Tibial nerve (tissue), 4 donors: ENCODE data around the gene SLC25A15. TPM values are rescaled to one million over a fixed set of nuclear protein-coding genes. Genes with fewer than 3 reads are reported as not detected.
A peak's percentile ranks its signal among the peaks of the same experiment; 100 is the strongest.
"Not testable (repeated sequence)": the region's sequence is repeated elsewhere in the genome, so short reads cannot be mapped to it uniquely, and the experiment has no call there.

Experiments
- DNase-seq, 2 donors: peaks; one replicate each; pipeline ENCODE4 v3.0.0-alpha.2; 2019; ENCODE audit warnings: low spot score in 2 of 2
- H3K27ac ChIP-seq, 4 donors: fragments of 200-600 bp; sonication (generic) in 3 of 4; one replicate each; pipeline ENCODE4 v1.5.1; 2017 to 2019; ENCODE audit warnings: mild to moderate bottlenecking in 1 of 4
- H3K27me3 ChIP-seq, 2 donors: fragments of 200-600 bp; sonication (generic) in 1 of 2; one replicate each; pipeline versions ENCODE4 v1.5.1 to v1.6.0; 2017 to 2019
- H3K36me3 ChIP-seq, 3 donors: fragments of 200-600 bp; sonication (generic); one replicate each; pipeline ENCODE4 v1.5.1; 2018 to 2019
- H3K4me1 ChIP-seq, 4 donors: fragments of 200-600 bp; sonication (generic) in 3 of 4; one replicate each; pipeline ENCODE4 v1.5.1; 2017 to 2019
- H3K4me3 ChIP-seq, 4 donors: fragments of 200-600 bp; sonication (generic) in 3 of 4; one replicate each; pipeline ENCODE4 v1.5.1; 2017 to 2019; ENCODE audit warnings: mild to moderate bottlenecking in 1 of 4, moderate library complexity in 1 of 4
- H3K9me3 ChIP-seq, 4 donors: fragments of 200-600 bp; sonication (generic) in 3 of 4; one replicate each; pipeline ENCODE4 v1.5.1; 2017 to 2019
- CTCF ChIP-seq, 5 experiments: fragments of 200-600 bp in 3 of 5; fragments of 450-650 bp in 2 of 5; sonication (generic) in 3 of 5; IDR thresholded peaks; one replicate each; pipeline ENCODE4 v1.5.1; 2016 to 2019; ENCODE audit warnings: antibody characterized with exemption in 5 of 5, mild to moderate bottlenecking in 3 of 5, moderate library complexity in 2 of 5
- EP300 ChIP-seq, 2 donors: sonication (generic); formaldehyde crosslinking; IDR thresholded peaks; one replicate each; pipeline ENCODE4 v1.6.1; 2017; ENCODE audit warnings: antibody characterized with exemption in 2 of 2, mild to moderate bottlenecking in 1 of 2
- POLR2A ChIP-seq, 2 donors: fragments of 450-650 bp; IDR thresholded peaks; one replicate each; pipeline ENCODE4 v1.6.1; 2017; ENCODE audit warnings: antibody characterized with exemption in 2 of 2, mild to moderate bottlenecking in 2 of 2, moderate library complexity in 2 of 2
- WGBS, 2 donors: methylation state at CpG; one replicate each; pipeline ENCODE4 v1.1.5; 2018; 5-methylcytosine and 5-hydroxymethylcytosine counted together
- total RNA-seq, 4 donors: library from RNA; depleted of rRNA; stranded (reverse); fragments of >200 nt; gene quantifications; one replicate each; pipeline ENCODE4 v1.1.0, GENCODE V29; 2016

The SLC25A15 gene
- total RNA-seq, 4 donors from 2014 or later, result 3.1 to 9.4 (median 7.0) TPM

- no peak for TF ChIP-seq POLR2A (IDR thresholded peaks at IDR 0.05)
- no peak for TF ChIP-seq EP300 (IDR thresholded peaks at IDR 0.05)
- TF ChIP-seq CTCF (IDR thresholded peaks at IDR 0.05), result no peak
- no peak for DNase-seq
- no peaks in the 10 kb centered on the region for H3K36me3 ChIP-seq
- H3K4me3 ChIP-seq, result no peak overlapping the region
- no peaks in the 10 kb centered on the region for H3K27me3 ChIP-seq
- no peaks in the 10 kb centered on the region for H3K9me3 ChIP-seq
- H3K27ac ChIP-seq, result no peak overlapping the region
- 66 to 73% methylated on average over 14 of the region's 14 CpGs for WGBS, 2 donors
- peaks cover 0 to 4% (median 2%) of the 10 kb centered on the region in 4 donors for H3K4me1 ChIP-seq
Observed at GRCh38 chr13:40780822-40781401, 8.5 kb upstream of the SLC25A15 start.

- Histone ChIP-seq H3K4me1 (peaks cover 0 to 4% (median 2%) of the 10 kb centered on the region in 4 donors), H3K27ac (no peak overlapping the region), H3K36me3 (no peaks in the 10 kb centered on the region), H3K4me3 (no peak overlapping the region), H3K27me3 (no peaks in the 10 kb centered on the region), H3K9me3 (no peaks in the 10 kb centered on the region)
- WGBS, 2 donors, result 82 to 88% methylated on average over 11 of the region's 11 CpGs
- no peak for TF ChIP-seq EP300 (IDR thresholded peaks at IDR 0.05)
- no peak for DNase-seq
Observed at GRCh38 chr13:40781717-40782116, 7.7 kb upstream of the SLC25A15 start.

- WGBS, 2 donors, result 89 to 93% methylated on average over 1 of the region's 1 CpG
- not testable (repeated sequence) for H3K4me1 ChIP-seq, DNase-seq, H3K27me3 ChIP-seq, H3K4me3 ChIP-seq, H3K27ac ChIP-seq, H3K9me3 ChIP-seq, H3K36me3 ChIP-seq
Observed at GRCh38 chr13:40782971-40783370, 6.4 kb upstream of the SLC25A15 start.

GRCh38 chr13:40784540-40784939, 4.9 kb upstream of the SLC25A15 start:
- no peak overlapping the region for H3K4me3 ChIP-seq
- no peaks in the 10 kb centered on the region for H3K4me1 ChIP-seq
- no peak for DNase-seq
- H3K9me3 ChIP-seq, result no peaks in the 10 kb centered on the region
- H3K27me3 ChIP-seq, result no peaks in the 10 kb centered on the region
- 79 to 86% methylated on average over 4 of the region's 4 CpGs for whole genome bisulfite sequencing, 2 donors
- no peak overlapping the region for H3K27ac ChIP-seq
- TF ChIP-seq EP300 (IDR thresholded peaks at IDR 0.05), result no peak
- TF ChIP-seq POLR2A (IDR thresholded peaks at IDR 0.05), result no peak
- no peak for TF ChIP-seq CTCF (IDR thresholded peaks at IDR 0.05)
- H3K36me3 ChIP-seq, result no peaks in the 10 kb centered on the region

GRCh38 chr13:40786568-40786996, 2.8 kb upstream of the SLC25A15 start:
- Histone ChIP-seq H3K27me3 (no peaks in the 10 kb centered on the region), H3K9me3 (no peaks in the 10 kb centered on the region), H3K27ac (no peak overlapping the region), H3K4me1 (peaks cover 0 to 10% (median 0%) of the 10 kb centered on the region in 4 donors), H3K36me3 (no peaks in the 10 kb centered on the region), H3K4me3 (no peak overlapping the region)
- WGBS, 2 donors, result 80 to 83% methylated on average over 4 of the region's 4 CpGs
- TF ChIP-seq POLR2A (IDR thresholded peaks at IDR 0.05), result no peak
- TF ChIP-seq EP300 (IDR thresholded peaks at IDR 0.05), result no peak
- no peak for TF ChIP-seq CTCF (IDR thresholded peaks at IDR 0.05)
- no peak for DNase-seq

- Histone ChIP-seq H3K27ac (no peak overlapping the region), H3K9me3 (no peaks in the 10 kb centered on the region), H3K27me3 (no peaks in the 10 kb centered on the region), H3K4me3 (no peak overlapping the region), H3K36me3 (no peaks in the 10 kb centered on the region), H3K4me1 (peaks cover 0 to 10% (median 0%) of the 10 kb centered on the region in 4 donors)
- DNase-seq, result no peak
- WGBS, 2 donors, result 68 to 77% methylated on average over 5 of the region's 5 CpGs
- TF ChIP-seq EP300 (IDR thresholded peaks at IDR 0.05) (no peak), POLR2A (IDR thresholded peaks at IDR 0.05) (no peak), CTCF (IDR thresholded peaks at IDR 0.05) (no peak)
Observed at GRCh38 chr13:40787062-40787461, 2.3 kb upstream of the SLC25A15 start.

GRCh38 chr13:40788540-40789274, 704 bp upstream of the SLC25A15 start:
- Histone ChIP-seq H3K4me1 (peaks cover 0 to 10% (median 0%) of the 10 kb centered on the region in 4 donors), H3K27ac (peak overlapping the region; percentile 71 to 87 (median 80))
- WGBS, 2 donors, result 57 to 61% methylated on average over 18 of the region's 18 CpGs

More at GRCh38 chr13:40788540-40789274, 704 bp upstream of the SLC25A15 start:
- not testable (repeated sequence) for H3K9me3 ChIP-seq, H3K27me3 ChIP-seq, DNase-seq
- H3K4me3 ChIP-seq, result peak overlapping the region; percentile 57 to 72 (median 66)
- H3K36me3 ChIP-seq, result peaks cover 0 to 12% (median 0%) of the 10 kb centered on the region in 3 donors
